Head of caudate nucleus (tissue), 42 donors: Measurements from ENCODE around the gene DISC1.
A peak's percentile ranks its signal among the peaks of the same experiment; 100 is the strongest.
"Not testable (repeated sequence)": the region's sequence is repeated elsewhere in the genome, so short reads cannot be mapped to it uniquely, and the experiment has no call there.

Experiments used
- DNase-seq, 42 donors: peaks; one replicate each; pipeline versions ENCODE4 v3.0.0 to v3.0.0-alpha.2; 2020 to 2021; ENCODE audit warnings: mixed read lengths in 7 of 42
- intact Hi-C: fragments of 100-400 bp; cut with DNase I; formaldehyde crosslinking; loops from one replicate; pipeline ENCODE4 v1.15.0; 2022

Gene DISC1

GRCh38 chr1:231883382-231883781 lies 256.8 kb downstream of the DISC1 start:
- no peak for DNase-seq
- intact Hi-C loops: no loop called here

- no peak for DNase-seq
- intact Hi-C loops: no loop called here
Observed at GRCh38 chr1:231885209-231885854, 258.7 kb downstream of the DISC1 start.

GRCh38 chr1:231887166-231887565 lies 260.6 kb downstream of the DISC1 start:
- no peak for DNase-seq
- intact Hi-C loops: no loop called here

GRCh38 chr1:231887866-231888265 lies 261.3 kb downstream of the DISC1 start:
- DNase-seq: no peak
- intact Hi-C loops: no loop called here

- intact Hi-C loops: no loop called here
Observed at GRCh38 chr1:231890791-231891190, 264.2 kb downstream of the DISC1 start.

GRCh38 chr1:231893400-231894102 lies 267.0 kb downstream of the DISC1 start:
- intact Hi-C loops: no loop called here
- no peak for DNase-seq

More at GRCh38 chr1:231890791-231891190, 264.2 kb downstream of the DISC1 start:
- DNase-seq: no peak

GRCh38 chr1:231896806-231897205 lies 270.2 kb downstream of the DISC1 start:
- intact Hi-C loops: no loop called here
- no peak for DNase-seq

- intact Hi-C loops: no loop called here
- no peak for DNase-seq
Observed at GRCh38 chr1:231899046-231899445, 272.5 kb downstream of the DISC1 start.

- DNase-seq: no peak
- intact Hi-C loops: no loop called here
Observed at GRCh38 chr1:231899713-231900435, 273.3 kb downstream of the DISC1 start.

GRCh38 chr1:231903586-231904081 lies 277.0 kb downstream of the DISC1 start:
- no peak for DNase-seq
- intact Hi-C loops: no loop called here

GRCh38 chr1:231907310-231907709 lies 280.7 kb downstream of the DISC1 start:
- intact Hi-C loops, DNase-seq: not testable (repeated sequence)

- DNase-seq: peak in 1 of 42 donors; percentile 5
- intact Hi-C loops: no loop called here
Observed at GRCh38 chr1:231913493-231913892, 286.9 kb downstream of the DISC1 start.

- intact Hi-C loops: no loop called here
- DNase-seq: no peak
Observed at GRCh38 chr1:231918239-231919015, 291.8 kb downstream of the DISC1 start.

GRCh38 chr1:231919239-231919885 lies 292.8 kb downstream of the DISC1 start:
- intact Hi-C loops: no loop called here
- no peak for DNase-seq

- DNase-seq: peak in 9 of 42 donors; percentile 17 to 67 (median 33)
- intact Hi-C loops: no loop called here
Observed at GRCh38 chr1:231919886-231920285, 293.3 kb downstream of the DISC1 start.

GRCh38 chr1:231921646-231922345 lies 295.2 kb downstream of the DISC1 start:
- no peak for DNase-seq
- intact Hi-C loops: no loop called here

GRCh38 chr1:231923491-231924041 lies 297.0 kb downstream of the DISC1 start:
- intact Hi-C loops: no loop called here
- DNase-seq: peak in 5 of 42 donors; percentile 5 to 43 (median 19)

GRCh38 chr1:231924180-231924579 lies 297.6 kb downstream of the DISC1 start:
- DNase-seq: peak in 8 of 42 donors; percentile 18 to 63 (median 26)
- intact Hi-C loops: no loop called here
